AG09309 (cell line): Measurements from ENCODE around the gene TBC1D7.
A peak's percentile ranks its signal among the peaks of the same experiment; 100 is the strongest.
"Not testable (repeated sequence)": the region's sequence is repeated elsewhere in the genome, so short reads cannot be mapped to it uniquely, and the experiment has no call there.

Source experiments
- DNase-seq: peaks from one replicate; pipeline ENCODE4 v3.0.0-alpha.2; 2010; ENCODE audit warnings: low read depth
- H3K4me3 ChIP-seq: 2 replicates; pipeline ENCODE4 v1.5.1; 2011; ENCODE audit warnings: mild to moderate bottlenecking, low read depth, low read length, moderate library complexity; ENCODE audit not compliant: control insufficient read depth
- TF ChIP-seq, protein P1 (sequence below): IDR thresholded peaks from 2 replicates; pipeline ENCODE4 v1.5.1; 2011; ENCODE audit warnings: mild to moderate bottlenecking, low read depth, low read length, inconsistent platforms; ENCODE audit not compliant: insufficient read depth, control insufficient read depth; ENCODE audit errors: missing control alignments

The TBC1D7 gene

DNA sequence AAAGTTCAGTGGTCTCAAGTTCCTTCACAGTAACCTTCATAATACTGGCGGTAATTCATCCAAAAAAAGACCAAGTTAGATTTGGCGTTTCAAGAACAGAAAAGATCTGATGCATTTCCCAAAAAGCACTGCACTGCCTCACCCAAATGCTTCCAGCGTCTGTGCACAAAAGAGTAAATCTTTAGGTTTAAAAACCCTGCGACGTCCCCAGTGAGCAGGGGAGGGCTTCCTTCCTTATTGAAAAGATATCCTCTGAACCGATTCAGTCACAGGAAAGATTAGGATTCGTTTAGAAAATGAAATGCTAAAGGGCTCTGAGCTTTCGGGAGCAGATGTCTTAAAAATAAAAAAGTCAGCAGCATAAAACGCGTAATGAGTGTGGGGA is 654 bp downstream of the TBC1D7 start:
- DNase-seq: no peak
- H3K4me3 ChIP-seq: peak overlapping the region; percentile 98
- TF ChIP-seq, protein P1, sequence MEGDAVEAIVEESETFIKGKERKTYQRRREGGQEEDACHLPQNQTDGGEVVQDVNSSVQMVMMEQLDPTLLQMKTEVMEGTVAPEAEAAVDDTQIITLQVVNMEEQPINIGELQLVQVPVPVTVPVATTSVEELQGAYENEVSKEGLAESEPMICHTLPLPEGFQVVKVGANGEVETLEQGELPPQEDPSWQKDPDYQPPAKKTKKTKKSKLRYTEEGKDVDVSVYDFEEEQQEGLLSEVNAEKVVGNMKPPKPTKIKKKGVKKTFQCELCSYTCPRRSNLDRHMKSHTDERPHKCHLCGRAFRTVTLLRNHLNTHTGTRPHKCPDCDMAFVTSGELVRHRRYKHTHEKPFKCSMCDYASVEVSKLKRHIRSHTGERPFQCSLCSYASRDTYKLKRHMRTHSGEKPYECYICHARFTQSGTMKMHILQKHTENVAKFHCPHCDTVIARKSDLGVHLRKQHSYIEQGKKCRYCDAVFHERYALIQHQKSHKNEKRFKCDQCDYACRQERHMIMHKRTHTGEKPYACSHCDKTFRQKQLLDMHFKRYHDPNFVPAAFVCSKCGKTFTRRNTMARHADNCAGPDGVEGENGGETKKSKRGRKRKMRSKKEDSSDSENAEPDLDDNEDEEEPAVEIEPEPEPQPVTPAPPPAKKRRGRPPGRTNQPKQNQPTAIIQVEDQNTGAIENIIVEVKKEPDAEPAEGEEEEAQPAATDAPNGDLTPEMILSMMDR: no peak

DNA sequence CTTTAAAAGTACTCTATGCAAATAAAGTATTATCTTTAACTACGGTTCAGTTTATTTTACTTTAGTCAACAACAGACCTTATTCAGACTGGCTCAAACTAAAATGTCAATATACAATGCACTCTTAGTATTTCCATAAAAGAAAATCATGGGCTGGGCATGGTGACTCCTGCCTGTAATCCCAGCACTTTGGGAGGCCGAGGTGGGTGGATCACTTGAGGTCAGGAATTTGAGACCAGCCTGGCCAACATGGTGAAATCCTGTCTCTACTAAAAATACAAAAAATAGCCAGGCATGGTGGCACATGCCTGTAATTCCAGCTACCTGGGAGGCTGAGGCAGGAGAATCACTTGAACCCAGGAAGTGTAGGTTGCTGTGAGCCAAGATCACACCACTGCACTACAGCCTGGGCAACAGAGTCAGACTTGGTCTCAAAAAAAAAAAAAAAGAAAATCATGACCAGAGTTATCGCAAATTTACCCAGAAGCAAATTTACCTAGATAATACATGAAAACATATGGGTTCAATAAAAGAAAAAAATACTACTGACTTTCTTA is 2.2 kb downstream of the TBC1D7 start:
- H3K4me3 ChIP-seq, DNase-seq: not testable (repeated sequence)

DNA sequence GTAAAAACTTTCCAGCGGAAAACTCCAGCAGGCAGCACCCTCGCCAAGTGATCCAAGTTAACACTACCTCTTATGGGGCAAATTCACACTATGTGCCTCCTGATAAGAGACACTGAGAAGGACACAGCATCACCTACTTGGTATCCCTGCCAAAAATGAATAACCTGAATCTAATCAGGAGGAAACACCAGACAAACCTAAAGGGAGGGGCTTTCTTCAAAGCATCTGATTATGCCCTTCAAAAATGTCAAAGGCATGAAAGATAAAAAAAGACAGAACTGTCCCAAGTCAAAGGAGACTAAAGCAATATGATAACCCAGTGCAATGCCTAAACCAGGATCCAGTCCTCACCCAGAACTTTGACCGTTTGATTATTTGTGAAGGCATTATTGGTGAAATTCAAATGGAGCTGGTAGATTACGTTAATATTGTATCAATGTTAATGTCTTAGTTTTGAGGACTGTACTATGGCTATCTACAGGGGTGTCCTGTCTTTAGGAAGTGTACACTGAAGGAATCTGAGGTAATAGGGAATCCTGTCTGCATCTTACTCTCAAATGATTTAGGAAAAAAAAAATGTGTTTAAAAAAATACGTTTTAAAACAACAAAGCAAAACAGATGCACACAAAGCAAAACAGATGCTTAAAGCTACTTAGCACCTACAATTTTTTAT is 8.3 kb downstream of the TBC1D7 start:
- H3K4me3 ChIP-seq: no peak overlapping the region
- no peak for DNase-seq
- TF ChIP-seq, protein P1: no peak

DNA sequence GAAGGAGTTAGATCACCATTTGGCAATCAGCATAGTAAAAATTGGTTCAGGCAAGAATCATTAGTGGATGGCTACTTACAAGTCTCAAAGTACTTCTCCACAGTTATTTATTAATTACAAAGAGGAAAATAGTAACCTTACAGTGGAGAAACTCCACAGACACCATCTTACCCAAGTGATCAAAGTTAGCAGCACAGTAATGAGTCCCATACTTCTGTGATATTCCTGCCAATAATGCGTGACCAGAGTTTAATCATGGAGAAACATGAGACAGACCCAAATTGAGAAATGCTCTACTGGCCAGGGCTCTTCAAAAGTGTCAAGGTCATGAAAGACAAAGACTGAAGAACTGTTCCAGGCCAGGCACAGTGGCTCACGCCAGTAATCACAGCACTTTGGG is 9.5 kb downstream of the TBC1D7 start:
- TF ChIP-seq, protein P1: no peak
- H3K4me3 ChIP-seq: no peak overlapping the region
- no peak for DNase-seq

DNA sequence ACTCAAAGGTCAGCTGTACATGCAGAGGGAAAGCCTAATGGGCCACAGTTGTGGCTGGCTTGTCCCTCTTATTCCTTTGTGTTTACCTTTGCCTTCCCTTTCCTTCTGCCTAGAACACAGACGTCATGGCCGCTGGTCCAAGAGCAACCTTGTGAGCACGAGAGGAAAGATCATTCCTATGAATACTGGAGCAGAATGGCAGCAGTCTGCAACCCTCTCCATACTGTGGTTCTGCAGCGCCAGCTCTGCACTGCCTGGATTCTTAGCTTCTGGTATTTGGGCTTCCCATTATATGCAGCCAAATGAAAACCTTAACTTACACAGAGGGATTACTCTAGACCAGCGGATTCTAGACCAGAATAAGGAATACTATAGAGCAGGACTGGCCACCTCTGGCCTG is 12.4 kb downstream of the TBC1D7 start:
- no peak for DNase-seq
- H3K4me3 ChIP-seq: no peak overlapping the region
- TF ChIP-seq, protein P1: no peak

DNA sequence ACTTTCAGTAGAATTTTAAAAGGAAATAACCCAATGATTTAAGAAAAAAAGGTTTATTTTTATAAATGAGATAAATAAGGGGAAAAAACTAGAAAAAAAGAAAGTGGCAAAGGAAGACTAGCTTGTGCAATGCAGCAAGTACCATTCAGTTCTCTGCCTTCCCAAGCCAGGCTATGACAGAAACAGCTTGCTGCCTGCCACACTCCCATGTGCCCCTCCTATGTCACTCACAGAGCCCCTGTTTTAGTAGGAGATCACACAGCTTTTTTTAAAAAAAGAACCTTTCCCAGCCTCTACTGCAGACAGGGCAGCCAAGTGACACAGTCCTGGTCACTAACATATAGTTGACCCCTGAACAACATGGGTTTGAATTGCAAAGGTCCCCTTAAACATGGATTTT is 13.5 kb downstream of the TBC1D7 start:
- TF ChIP-seq, protein P1: no peak
- no peak overlapping the region for H3K4me3 ChIP-seq
- no peak for DNase-seq

DNA sequence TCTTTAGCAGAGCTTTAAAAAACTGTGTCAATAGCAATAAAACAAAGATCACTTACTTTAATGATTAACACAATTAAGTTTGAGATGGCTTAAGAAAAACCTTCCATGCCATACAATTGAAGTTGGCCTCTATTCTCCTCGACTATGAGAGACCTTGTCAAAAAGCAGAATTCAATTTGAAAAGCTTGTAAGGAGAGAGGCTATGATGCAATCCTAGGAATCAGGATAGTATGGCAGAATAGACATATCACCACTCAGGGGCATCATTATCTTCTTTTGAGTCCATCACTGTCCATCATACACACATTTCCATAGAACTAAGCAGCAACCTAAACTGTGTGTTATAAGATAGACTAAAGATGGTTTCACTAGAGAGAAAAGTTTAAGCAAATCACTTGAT is 17.2 kb downstream of the TBC1D7 start:
- TF ChIP-seq, protein P1: no peak
- no peak for DNase-seq
- H3K4me3 ChIP-seq: no peak overlapping the region
